Duodenal mucosa (tissue), 2 donors: ENCODE measurements around the gene TNP1.

Source experiments
- H3K27ac ChIP-seq: one replicate; pipeline ENCODE4 v1.7.0; 2013; ENCODE audit warnings: low read depth, low read length
- H3K27me3 ChIP-seq, 2 donors: one replicate each; pipeline ENCODE4 v1.7.0; 2013; ENCODE audit warnings: low read length in 2 of 2, control low read depth in 1 of 2; ENCODE audit not compliant: insufficient read depth in 2 of 2, control insufficient read depth in 1 of 2
- H3K36me3 ChIP-seq, 2 donors: one replicate each; pipeline ENCODE4 v1.7.0; 2013; ENCODE audit warnings: low read length in 2 of 2, control low read depth in 1 of 2; ENCODE audit not compliant: insufficient read depth in 2 of 2, control insufficient read depth in 1 of 2
- H3K4me1 ChIP-seq, 2 donors: one replicate each; pipeline ENCODE4 v1.7.0; 2013; ENCODE audit warnings: low read length in 2 of 2, control low read depth in 1 of 2; ENCODE audit not compliant: insufficient read depth in 2 of 2, control insufficient read depth in 1 of 2
- H3K4me3 ChIP-seq, 2 donors: one replicate each; pipeline ENCODE4 v1.7.0; 2013; ENCODE audit warnings: low read length in 2 of 2, low read depth in 1 of 2
- H3K9ac ChIP-seq, 2 donors: one replicate each; pipeline ENCODE4 v1.7.0; 2013; ENCODE audit warnings: low read length in 2 of 2, low read depth in 1 of 2
- H3K9me3 ChIP-seq, 2 donors: one replicate each; pipeline ENCODE4 v1.7.0; 2013; ENCODE audit warnings: low read length in 2 of 2, control low read depth in 1 of 2; ENCODE audit not compliant: control insufficient read depth in 1 of 2

Gene TNP1

DNA sequence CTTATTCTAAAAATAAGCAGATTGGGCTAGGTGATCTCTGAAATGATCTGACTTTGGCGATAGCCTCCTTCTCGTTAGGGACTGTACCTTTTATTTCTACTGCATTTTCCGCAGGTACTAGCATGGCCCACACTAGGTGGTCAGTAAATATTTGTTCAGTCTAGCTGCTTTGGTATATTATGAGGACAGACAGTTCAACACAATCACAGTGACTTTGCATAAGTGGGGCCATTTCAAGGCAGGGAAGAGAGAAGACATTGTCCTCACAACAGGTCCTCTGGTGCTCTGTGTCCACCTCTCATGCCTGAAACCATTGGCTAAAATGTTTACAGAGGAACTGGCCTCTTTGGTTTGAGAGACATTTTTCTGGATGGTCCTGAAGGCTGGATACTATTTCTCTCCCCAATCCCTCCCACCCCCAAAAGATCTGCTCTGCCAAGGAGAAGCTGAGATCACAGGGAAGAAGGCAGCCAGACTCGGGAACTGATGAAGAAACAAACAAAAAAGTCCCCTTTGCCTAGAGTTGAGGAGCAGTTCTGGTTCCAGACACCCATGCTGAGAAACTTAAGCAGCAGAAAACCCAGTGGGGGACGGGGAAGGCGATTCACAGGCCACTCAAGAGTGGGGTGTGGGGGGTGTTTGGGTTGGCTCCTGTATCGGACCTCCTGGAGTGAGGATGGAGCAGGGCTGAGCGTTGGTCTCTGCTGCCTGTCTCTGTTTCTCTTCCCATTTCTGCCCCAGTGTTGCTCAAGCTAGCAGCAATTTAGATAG is 2.9 kb upstream of the TNP1 start:
- no peaks in the 10 kb centered on the region for H3K4me1 ChIP-seq
- H3K36me3 ChIP-seq: no peaks in the 10 kb centered on the region
- no peaks in the 10 kb centered on the region for H3K27me3 ChIP-seq
- H3K27ac ChIP-seq: no peak overlapping the region
- no peaks in the 10 kb centered on the region for H3K9me3 ChIP-seq
- H3K4me3 ChIP-seq: no peak overlapping the region
- no peak overlapping the region for H3K9ac ChIP-seq

DNA sequence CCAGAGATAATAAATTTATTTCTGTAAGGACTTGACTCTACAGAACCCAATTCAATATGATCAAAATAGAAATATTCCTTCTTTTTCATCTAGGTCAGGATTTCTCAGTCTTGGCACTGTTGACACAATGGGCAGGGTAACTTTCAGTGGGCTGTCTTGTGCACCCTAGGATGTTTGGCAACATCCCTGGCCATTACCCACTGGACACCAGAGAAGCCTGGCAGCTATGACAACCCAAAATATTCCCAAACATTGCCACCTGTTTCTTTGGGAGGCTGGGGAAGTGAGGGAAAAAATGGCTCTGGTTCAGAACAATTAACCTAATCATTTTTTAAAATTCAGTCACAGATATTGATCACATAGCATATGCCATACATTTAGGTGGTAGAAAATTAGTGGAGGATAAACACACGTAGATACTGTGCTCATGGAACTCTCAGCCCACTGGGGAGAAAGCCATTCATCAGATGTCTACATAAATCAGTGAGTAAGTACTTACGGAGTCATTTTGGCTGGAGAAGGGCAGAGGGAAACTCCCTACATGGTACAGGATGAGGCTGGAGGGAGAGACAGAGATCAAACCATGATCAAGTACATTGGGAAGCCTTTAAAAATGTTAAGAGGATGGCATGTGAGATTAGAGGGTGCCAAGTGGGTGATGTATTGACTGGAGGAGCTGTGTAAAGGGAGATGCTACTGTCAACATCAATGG is 718 bp upstream of the TNP1 start:
- Histone ChIP-seq H3K27me3 (no peaks in the 10 kb centered on the region), H3K9ac (no peak overlapping the region), H3K4me1 (peaks cover 0 to 8% of the 10 kb centered on the region in 2 donors), H3K4me3 (no peak overlapping the region), H3K36me3 (no peaks in the 10 kb centered on the region), H3K27ac (no peak overlapping the region), H3K9me3 (no peaks in the 10 kb centered on the region)

DNA sequence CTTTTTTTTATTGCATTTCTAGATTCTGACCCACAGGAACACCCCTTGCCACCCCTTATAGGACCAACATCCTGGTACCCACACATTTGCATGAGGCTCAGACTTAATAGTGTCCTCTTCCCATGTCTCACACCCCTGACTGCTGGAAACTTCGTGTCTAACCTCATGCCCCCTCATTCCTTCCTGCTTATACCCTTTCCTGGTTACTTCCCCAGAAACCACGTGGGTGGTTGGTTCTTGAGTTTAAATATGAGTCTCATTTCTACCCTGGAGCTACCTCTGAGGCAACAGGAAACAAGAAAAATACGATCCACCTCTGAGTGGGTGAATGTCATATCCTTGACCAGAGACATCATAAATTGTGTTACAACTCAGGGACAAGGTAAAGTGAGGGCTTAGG is 1.6 kb downstream of the TNP1 start:
- Histone ChIP-seq H3K27me3 (no peaks in the 10 kb centered on the region), H3K27ac (no peak overlapping the region), H3K4me1 (peaks cover 0 to 8% of the 10 kb centered on the region in 2 donors), H3K9me3 (no peaks in the 10 kb centered on the region), H3K9ac (no peak overlapping the region), H3K36me3 (no peaks in the 10 kb centered on the region), H3K4me3 (no peak overlapping the region)

DNA sequence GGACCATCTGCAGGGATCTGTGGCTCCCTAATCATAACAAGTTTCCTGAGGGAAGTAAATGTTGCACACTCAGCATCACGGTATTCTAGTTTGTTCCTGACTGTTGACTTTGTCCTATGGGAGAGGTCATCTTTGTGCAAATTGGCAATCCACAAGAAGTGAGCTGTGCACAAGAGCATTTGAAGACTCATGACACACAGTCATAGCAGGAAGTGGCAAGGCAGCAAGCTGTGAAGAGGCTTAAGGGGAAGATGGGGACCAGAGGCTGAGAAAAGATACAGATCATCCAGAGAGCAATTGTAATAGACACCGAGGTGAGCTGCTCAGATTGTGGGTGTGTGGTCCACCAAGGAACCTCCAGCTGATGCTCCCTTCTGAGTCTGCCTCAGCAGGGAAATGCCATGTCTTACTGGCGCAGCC is 2.7 kb downstream of the TNP1 start:
- no peak overlapping the region for H3K27ac ChIP-seq
- no peak overlapping the region for H3K9ac ChIP-seq
- no peaks in the 10 kb centered on the region for H3K36me3 ChIP-seq
- no peaks in the 10 kb centered on the region for H3K27me3 ChIP-seq
- peaks cover 0 to 8% of the 10 kb centered on the region in 2 donors for H3K4me1 ChIP-seq
- H3K9me3 ChIP-seq: no peaks in the 10 kb centered on the region
- H3K4me3 ChIP-seq: no peak overlapping the region

DNA sequence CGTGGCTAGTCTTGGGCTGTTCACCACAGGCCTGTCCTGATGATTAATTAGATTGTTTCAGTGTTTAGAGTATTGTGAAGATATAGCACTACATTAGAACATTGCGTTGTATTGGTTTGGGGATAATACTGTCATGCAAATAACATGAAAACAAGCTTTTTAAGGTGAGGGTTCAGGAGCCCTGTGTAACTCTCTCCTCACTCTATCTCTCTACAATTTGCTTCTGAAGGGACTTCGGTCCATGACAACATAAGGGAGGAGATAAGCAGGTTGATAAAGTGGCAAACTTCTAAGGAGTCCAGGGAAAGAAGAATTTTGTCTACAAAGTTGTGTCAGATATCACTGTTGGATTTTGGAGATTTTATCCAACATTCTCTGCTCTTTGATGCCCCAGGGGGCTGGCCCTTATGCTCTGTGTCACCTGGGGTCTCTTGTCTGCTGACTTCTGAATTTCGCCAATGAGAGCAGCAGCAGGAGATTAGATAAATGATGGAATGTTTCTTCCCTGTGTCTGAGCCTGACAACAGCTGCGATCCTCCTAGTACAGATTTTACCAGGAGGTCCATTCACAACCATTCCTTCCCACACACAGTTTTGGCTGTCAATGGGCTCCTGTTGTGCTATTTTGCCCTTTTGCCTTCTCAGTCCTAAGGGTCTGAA is 3.3 kb downstream of the TNP1 start:
- Histone ChIP-seq H3K9me3 (no peaks in the 10 kb centered on the region), H3K36me3 (no peaks in the 10 kb centered on the region), H3K27ac (no peak overlapping the region), H3K4me3 (no peak overlapping the region), H3K4me1 (peaks cover 0 to 8% of the 10 kb centered on the region in 2 donors), H3K9ac (no peak overlapping the region), H3K27me3 (no peaks in the 10 kb centered on the region)

DNA sequence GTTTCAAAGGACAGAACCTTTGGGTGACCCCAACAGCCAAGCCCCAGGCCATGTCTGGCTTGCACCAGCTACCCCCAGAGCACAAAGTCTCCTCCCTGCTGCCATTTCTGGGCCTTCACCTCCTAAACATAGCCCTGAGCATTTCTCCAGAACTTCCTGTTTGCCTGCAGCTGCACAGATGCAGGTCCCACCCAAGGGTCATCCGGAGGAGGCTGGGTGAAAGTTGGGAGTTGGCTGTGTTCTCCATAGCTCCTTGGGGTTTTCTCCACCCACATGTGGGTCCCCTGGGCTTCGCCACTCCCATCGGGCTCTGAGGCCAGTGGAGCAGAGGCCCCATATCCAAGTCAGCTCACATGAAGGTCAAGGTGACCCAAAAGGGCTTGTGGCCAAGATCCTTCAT is 4.3 kb downstream of the TNP1 start:
- no peak overlapping the region for H3K27ac ChIP-seq
- no peaks in the 10 kb centered on the region for H3K36me3 ChIP-seq
- H3K27me3 ChIP-seq: no peaks in the 10 kb centered on the region
- no peak overlapping the region for H3K9ac ChIP-seq
- H3K9me3 ChIP-seq: no peaks in the 10 kb centered on the region
- no peak overlapping the region for H3K4me3 ChIP-seq
- peaks cover 0 to 8% of the 10 kb centered on the region in 2 donors for H3K4me1 ChIP-seq

DNA sequence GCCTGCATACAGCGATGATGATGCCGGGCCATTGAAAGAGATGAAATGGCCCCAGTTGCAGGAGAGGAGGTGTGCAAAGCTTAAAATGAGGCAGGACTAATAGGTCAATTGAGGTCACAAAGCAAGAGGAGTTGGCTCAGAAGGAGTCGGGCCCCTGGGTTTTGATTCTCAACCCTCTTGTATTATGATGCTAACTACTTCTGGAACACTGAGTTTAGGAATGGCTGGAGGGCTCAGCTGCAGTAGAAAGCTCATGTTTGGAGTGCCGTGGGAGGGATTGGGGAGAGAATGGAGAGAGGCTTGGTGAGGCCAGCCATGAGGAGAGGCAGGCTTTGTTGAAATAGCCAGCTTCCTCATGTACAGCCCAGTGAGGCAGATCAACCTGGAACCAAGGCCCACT is 4.8 kb downstream of the TNP1 start:
- H3K27ac ChIP-seq: no peak overlapping the region
- H3K9ac ChIP-seq: no peak overlapping the region
- no peak overlapping the region for H3K4me3 ChIP-seq
- no peaks in the 10 kb centered on the region for H3K9me3 ChIP-seq
- H3K27me3 ChIP-seq: no peaks in the 10 kb centered on the region
- peaks cover 0 to 8% of the 10 kb centered on the region in 2 donors for H3K4me1 ChIP-seq
- no peaks in the 10 kb centered on the region for H3K36me3 ChIP-seq

DNA sequence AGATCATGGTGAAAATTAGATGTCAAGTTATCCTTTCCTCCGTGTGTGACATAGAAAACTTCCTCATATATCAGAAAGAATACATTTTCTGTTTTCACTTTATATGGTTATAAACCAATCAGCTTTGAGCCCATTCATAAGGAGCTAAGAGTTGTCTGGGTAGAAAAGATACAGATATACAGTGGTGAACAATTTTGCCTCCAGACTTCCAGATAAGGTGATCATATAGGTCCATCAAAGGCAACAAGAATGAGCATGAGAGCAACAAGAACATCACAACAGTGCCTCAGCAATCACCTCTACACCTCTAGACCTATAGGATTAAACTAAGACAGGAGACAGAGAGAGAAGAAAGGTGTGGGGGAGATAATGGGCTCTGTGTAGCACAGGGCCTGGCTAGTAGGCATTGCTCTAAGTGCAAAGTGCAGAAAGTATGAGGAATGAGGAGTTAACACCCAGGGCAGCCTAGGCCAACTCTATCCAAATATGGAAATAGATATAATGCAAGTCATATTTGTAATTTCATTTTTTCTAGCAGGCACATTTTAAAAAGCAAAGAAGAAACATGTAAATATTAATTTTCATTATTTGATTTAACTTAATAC is 8.3 kb downstream of the TNP1 start:
- H3K27ac ChIP-seq: no peak overlapping the region
- no peaks in the 10 kb centered on the region for H3K27me3 ChIP-seq
- no peak overlapping the region for H3K9ac ChIP-seq

DNA sequence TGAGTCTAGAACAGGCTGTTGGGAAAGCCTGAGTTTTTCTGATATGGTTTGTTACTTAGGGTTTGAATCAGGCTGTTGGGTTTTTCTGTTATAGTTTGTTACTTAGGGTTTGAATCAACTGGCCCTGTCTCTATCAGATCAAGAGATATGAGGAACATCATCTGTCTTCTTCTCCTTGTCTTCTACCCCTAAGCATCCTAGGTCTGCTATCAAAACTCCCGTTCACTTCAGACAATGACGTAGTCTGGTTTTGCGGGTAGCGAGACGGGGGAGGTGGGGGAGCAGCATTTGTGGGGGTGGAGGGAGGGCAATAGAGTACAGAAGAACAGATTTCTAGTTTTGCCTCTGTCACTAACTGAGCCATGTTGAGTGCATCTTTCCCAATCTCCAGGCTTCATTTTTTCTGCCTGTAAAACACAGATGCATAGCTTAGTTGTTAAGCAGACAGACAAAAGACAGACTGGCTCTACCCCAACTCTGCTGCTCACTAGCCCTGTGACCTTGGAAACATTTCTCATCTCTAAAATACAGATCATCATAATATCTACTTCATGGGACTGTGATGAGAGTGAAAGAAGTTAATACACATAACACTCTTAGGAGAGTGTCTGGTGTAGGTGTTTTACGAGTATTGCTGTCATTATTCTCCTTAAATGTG is 9.1 kb downstream of the TNP1 start:
- Histone ChIP-seq H3K4me1 (no peaks in the 10 kb centered on the region), H3K27me3 (no peaks in the 10 kb centered on the region), H3K9ac (no peak overlapping the region), H3K4me3 (no peak overlapping the region), H3K36me3 (no peaks in the 10 kb centered on the region), H3K27ac (no peak overlapping the region), H3K9me3 (no peaks in the 10 kb centered on the region)

More for the DNA sequence above, 8.3 kb downstream of the TNP1 start:
- H3K4me1 ChIP-seq: peaks cover 0 to under 1% of the 10 kb centered on the region in 2 donors
- H3K36me3 ChIP-seq: no peaks in the 10 kb centered on the region
- no peak overlapping the region for H3K4me3 ChIP-seq
- no peaks in the 10 kb centered on the region for H3K9me3 ChIP-seq
